Esophagus muscularis mucosa (tissue), 4 donors: Measurements from ENCODE around the gene SLC22A16.

ENCODE experiments used
- CTCF ChIP-seq, 3 experiments: fragments of 200-600 bp in 2 of 3; fragments of 450-650 bp in 1 of 3; sonication (generic) in 2 of 3; IDR thresholded peaks; one replicate each; pipeline ENCODE4 v1.5.1; 2017 to 2019; ENCODE audit warnings: antibody characterized with exemption in 3 of 3, mild to moderate bottlenecking in 2 of 3, moderate library complexity in 1 of 3
- EP300 ChIP-seq: sonication (generic); formaldehyde crosslinking; IDR thresholded peaks from one replicate; pipeline ENCODE4 v1.6.1; 2017; ENCODE audit warnings: antibody characterized with exemption
- POLR2A ChIP-seq: fragments of 450-650 bp; IDR thresholded peaks from one replicate; pipeline ENCODE4 v1.6.1; 2017; ENCODE audit warnings: antibody characterized with exemption, moderate library complexity, mild to moderate bottlenecking, low read depth
- POLR2AphosphoS5 ChIP-seq, 2 donors: sonication (generic); formaldehyde crosslinking; IDR thresholded peaks; one replicate each; pipeline ENCODE4 v1.6.1; 2017; ENCODE audit warnings: antibody characterized with exemption in 2 of 2

- TF ChIP-seq CTCF (IDR thresholded peaks at IDR 0.05) (no peak), POLR2A (no peak), EP300 (no peak), POLR2AphosphoS5 (IDR thresholded peaks at IDR 0.05) (no peak)
Observed at GRCh38 chr6:110511401-110511800, 35.0 kb upstream of the SLC22A16 start.
